ENCODE results near the gene RGN. TPM values are rescaled to one million over a fixed set of nuclear protein-coding genes. Genes with fewer than 3 reads are reported as not detected.

The RGN gene
- 0.90 and 2.8 TPM in 2 replicates for total RNA-seq

GRCh38 chrX:47078129-47079043 is at the start of gene RGN:
TSS of gene RGN (plus strand) at chrX:47078443. CDS start at chrX:47081145, 2,702 bp downstream.

Other genes starting within 250 kb of the RGN start
- gene RP2, start 241.4 kb upstream of the RGN start, total RNA-seq: 10.8 and 12.6 TPM in 2 replicates
- gene JADE3, start 166.0 kb upstream of the RGN start, total RNA-seq: 1.5 and 3.4 TPM in 2 replicates
- 46.8 and 48.4 TPM in 2 replicates for gene NDUFB11, start 66.3 kb downstream of the RGN start, total RNA-seq
- 28.9 and 31.9 TPM in 2 replicates for gene RBM10, start 66.8 kb downstream of the RGN start, total RNA-seq
- gene UBA1, start 115.4 kb downstream of the RGN start, total RNA-seq: 132 and 160 TPM in 2 replicates
- gene CDK16, start 140.2 kb downstream of the RGN start, total RNA-seq: 106 and 112 TPM in 2 replicates
- 34.7 and 40.8 TPM in 2 replicates for gene USP11, start 154.6 kb downstream of the RGN start, total RNA-seq

Data from cardiac atrium fibroblast (primary cell).